ENCODE results near the gene EPB41L3.

GRCh38 chr18:5530629-5531178, 13.1 kb downstream of the EPB41L3 start:
- TF ChIP-seq POLR2AphosphoS5 (IDR thresholded peaks at IDR 0.05; ENCODE audit: low read depth, low read length) (no peak), REST (IDR thresholded peaks at IDR 0.05; ENCODE audit: insufficient read depth in 1 of 2, low read depth in 2 of 2, low read length in 2 of 2) (no peak), TAF1 (IDR thresholded peaks at IDR 0.05; ENCODE audit: borderline replicate concordance, insufficient read depth, low read length) (no peak), SIN3A (IDR thresholded peaks at IDR 0.05; ENCODE audit: borderline replicate concordance, insufficient read depth, low read length) (no peak), FOXP2 (optimal IDR thresholded peaks at IDR 0.05; ENCODE audit: borderline replicate concordance, extremely low read depth, extremely low read length, insufficient read depth) (no peak)

Measured in PFSK-1 (cell line).